ENCODE results near the gene PDC.

The PDC gene

GRCh38 chr1:186461014-186461413 lies at the start of gene PDC:
PDC (minus strand) TSS chr1:186461114; CDS start chr1:186449459, 11,655 bp downstream.
- no peak for DNase-seq

- no peak for DNase-seq
Measured at GRCh38 chr1:186503190-186503589, 42.3 kb upstream of the PDC start.

DNA sequence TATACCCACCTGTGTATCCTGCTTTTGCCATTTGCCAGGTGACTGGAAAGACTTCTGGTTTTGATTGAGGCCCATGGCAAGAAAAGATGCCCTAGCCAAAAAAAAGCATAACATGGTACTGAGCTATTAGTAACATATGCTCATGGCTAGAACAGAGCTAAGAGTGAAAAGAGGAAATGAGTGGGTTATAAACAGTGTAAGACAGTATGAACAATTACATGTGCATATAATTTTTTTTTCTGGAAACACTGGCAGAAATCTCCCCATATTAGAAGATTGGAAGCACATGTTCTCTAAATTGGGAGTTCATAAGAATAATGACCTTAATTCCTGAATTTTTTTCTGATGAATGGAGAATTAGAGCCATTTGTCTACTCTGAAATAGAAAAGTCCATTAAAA lies 41.2 kb upstream of the PDC start:
- no peak for DNase-seq

DNA sequence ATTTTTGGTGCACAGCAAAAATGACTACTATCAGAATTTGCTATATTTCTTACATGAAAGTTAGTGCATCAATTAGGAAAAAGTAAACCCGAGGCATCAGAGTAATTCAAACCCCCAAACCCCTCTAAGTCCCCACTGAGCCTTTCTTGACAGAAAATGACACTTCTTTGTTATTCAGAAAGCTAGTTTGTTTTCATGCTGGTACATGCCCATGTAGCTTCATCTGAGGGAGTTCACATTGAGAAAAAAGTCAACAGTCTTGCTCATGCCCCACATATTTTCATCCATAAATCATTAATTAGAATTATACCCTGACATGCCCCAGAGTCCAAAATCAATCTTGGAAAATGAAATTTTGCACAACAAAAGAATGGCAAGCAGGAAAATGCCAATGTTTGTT lies 39.9 kb upstream of the PDC start:
- no peak for DNase-seq

DNA sequence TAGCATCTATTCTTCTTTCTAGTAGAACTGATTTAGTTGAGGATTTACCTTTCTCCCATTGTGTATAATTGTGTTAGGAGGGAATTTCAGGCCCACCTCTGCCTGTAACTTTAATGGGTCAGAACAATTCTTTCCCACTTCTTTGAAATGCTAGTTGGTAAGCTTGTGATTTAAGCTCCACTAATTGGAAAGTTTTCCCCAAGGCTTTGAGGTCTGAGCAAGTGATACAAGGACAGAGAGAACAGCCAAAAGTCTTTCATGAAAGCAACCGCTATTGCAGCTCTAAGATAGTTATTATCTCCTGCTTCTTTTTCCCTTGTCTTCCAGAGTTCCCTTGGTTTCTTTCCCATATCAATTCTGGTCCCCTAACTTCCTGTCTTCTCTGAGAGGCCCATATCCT lies 38.7 kb upstream of the PDC start:
- DNase-seq = no peak

GRCh38 chr1:186498695-186499389 lies 37.9 kb upstream of the PDC start:
- no peak for DNase-seq

- no peak for DNase-seq
Measured at GRCh38 chr1:186498071-186498470, 37.2 kb upstream of the PDC start.

DNA sequence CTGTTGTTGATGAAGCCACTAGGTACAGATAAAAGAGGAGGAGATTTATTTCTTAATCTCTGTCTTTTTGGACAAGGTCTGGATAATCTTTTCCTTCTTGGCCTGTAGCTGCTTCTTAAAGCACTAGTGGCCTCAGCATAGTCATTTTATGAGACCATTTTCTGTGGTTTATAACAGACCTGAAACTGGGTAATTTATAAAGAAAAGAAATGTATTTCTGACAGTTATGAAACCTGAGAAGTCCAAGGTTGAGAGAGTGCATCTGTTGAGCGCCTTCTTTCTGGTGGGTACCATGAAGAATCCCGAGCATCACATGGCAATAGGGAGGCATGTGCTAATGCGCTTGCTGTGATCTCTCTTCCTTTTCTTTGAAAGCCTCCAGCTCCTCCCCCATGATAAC lies 36.7 kb upstream of the PDC start:
- DNase-seq = no peak

- DNase-seq = no peak
Measured at GRCh38 chr1:186496171-186496851, 35.4 kb upstream of the PDC start.

DNA sequence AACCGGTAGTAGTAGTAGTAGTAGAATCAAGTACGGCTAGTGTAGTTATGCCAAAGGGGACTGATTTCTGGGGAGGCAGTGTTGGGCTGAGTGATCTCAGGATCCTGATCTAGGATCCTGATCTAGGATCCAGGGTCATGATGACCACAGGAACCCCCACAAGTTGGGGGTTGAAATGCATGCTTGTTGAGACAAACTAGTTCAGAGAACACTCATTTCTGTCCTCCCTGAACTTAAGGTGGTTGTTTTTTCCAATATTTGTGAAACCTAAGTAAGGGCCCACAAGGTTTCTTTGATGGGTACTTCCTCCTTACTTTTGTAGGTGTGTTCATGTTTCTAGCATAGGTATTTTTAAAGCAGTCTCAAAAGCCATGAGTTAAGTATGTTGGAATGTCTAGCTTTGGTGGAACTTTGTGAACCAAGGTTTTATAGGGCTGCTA lies 33.9 kb upstream of the PDC start:
- no peak for DNase-seq

GRCh38 chr1:186492531-186493291 lies 31.8 kb upstream of the PDC start:
- no peak for DNase-seq

GRCh38 chr1:186491336-186491735 lies 30.4 kb upstream of the PDC start:
- DNase-seq = no peak

DNA sequence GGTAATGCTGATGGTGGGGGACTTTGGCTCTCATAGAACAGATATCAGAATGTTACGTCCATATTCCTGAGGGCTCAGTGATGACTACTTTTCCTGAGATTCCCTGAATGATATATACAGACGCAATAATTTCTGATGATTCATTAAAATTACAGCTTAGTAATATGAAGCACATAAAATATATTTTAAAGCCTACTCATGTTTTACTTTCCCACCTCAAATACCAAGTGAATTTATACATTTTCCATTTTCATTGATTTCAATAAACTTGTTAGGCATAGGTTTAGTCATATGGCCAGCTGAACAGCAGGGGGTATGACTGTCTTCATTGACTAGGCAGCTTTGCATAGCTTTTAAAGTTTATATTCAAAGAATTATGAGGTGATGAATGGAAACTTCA lies 26.2 kb upstream of the PDC start:
- no peak for DNase-seq

DNA sequence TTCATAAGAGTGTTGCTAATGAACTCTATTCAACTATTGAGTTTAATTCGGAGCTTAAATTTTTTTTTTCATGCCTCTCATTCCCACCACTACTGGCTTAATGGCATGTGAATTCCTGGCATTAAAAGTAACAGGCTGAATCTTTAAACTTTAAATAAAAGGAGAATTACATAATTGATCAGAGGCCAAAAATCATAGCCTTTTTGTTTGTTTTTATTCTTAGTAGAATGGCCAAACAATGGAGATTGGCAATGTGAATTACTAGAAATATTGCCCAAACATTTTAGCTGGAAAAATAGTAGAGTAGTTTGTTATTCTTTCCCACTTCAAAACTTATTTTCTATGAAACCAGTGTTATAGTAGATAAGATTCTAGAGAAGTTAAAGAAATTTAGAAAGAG lies 25.1 kb upstream of the PDC start:
- DNase-seq = no peak

GRCh38 chr1:186483561-186483960 lies 22.6 kb upstream of the PDC start:
- no peak for DNase-seq

DNA sequence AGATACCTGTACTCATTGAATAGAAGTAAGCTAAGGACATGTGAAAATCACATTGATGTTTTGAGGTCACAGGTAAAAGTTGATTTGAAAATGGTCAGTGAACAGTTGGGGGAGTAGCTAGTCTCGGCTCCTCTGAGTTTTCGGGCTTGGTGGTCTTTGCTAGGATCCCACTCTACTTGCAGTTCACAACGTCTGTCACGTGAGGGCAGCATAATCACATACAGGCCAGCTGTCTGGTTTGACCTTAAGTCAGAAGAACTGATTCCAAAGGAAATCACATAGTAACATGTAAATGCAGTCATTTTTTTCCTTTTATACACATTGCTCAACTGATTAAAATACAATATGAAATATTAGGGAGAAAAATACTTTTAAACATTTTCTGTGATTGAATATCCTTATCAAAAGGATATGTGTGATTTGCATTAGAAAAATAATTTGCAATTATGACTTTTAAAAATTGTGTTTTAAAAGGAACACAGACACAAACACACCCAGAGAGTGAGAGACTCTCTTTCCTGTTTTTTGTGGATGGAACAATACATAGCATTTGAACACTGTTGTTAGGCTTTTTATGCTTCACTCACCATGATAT lies 21.8 kb upstream of the PDC start:
- peak; percentile 5 to 19 for DNase-seq

GRCh38 chr1:186481303-186481888 lies 20.5 kb upstream of the PDC start:
- DNase-seq = no peak

GRCh38 chr1:186479162-186479561 lies 18.2 kb upstream of the PDC start:
- no peak for DNase-seq

GRCh38 chr1:186476264-186477040 lies 15.5 kb upstream of the PDC start:
- DNase-seq = no peak

DNA sequence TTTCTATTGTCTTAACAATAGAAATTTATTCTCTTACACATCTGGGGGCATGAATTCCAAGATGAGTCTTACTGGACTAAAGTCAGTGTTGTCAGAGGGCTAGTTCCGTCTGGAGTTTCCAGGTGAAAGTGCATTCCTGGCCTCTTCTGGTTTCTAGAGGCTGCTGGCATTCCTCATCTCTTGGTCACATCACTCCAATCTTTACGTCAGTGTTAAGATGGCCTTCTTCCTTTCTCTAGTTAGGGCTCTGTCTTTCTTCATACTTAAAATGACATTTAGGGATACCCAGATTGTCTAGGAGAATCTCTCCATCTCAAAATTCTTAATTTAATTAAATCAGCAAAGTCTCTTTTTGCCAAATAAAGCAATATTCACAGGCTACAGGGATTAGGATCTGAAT lies 13.3 kb upstream of the PDC start:
- DNase-seq = no peak

DNA sequence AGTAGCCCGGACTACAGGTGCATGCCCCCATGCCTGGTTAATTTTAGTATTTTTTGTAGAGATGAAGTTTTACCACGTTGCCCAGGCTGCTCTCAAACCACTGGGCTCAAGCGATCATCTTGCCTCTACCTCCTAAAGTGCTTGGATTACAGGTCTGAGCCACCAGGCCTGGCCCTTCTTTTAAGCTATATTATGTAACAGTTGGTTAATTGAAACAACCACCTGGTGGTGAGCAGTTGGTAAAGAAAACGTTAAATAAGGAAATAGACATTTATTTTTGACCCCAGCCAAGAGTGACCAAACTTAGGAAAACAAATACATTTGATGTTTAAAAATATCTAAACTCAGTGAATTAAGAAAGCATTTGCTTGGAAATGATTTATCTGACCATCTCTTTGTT lies 12.1 kb upstream of the PDC start:
- no peak for DNase-seq

DNA sequence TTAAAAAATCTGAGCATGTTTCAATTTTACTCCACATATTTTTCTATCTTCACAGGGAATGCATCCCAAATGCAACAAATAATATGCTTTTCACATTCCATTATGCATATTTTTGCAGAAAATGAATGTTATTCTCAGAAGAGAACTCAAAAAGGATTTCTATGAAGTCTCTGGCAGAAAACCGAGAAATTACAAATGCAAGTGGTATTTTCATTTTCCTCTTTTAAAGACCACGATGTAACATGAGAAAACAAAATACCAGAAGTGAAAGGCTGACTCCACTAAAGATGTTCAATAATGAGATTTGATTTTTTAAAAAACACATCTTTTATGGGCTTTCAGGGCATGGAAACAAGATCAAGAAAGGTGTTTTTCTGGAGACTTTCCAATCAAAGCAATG lies 5.0 kb upstream of the PDC start:
- no peak for DNase-seq
